Measurements from ENCODE around the gene FOCAD.

FOCAD gene

GRCh38 chr9:20684875-20685696, 1.0 kb downstream of the FOCAD start:
- DNase-seq, result peak; percentile 12

- no peak for DNase-seq
These were observed 1.7 kb downstream of the FOCAD start for GRCh38 chr9:20685769-20686168.

- DNase-seq, result no peak
These were observed 5.8 kb downstream of the FOCAD start for GRCh38 chr9:20689833-20690232.

- DNase-seq, result no peak
These were observed 8.5 kb downstream of the FOCAD start for GRCh38 chr9:20692554-20692953.

GRCh38 chr9:20693068-20693467, 9.0 kb downstream of the FOCAD start:
- no peak for DNase-seq

- no peak for DNase-seq
These were observed 10.2 kb downstream of the FOCAD start for GRCh38 chr9:20694248-20694647.

GRCh38 chr9:20697021-20697719, 13.1 kb downstream of the FOCAD start:
- DNase-seq, result no peak

GRCh38 chr9:20698782-20699181, 14.7 kb downstream of the FOCAD start:
- DNase-seq, result no peak

GRCh38 chr9:20701060-20701459, 17.0 kb downstream of the FOCAD start:
- peak; percentile 78 for DNase-seq

- DNase-seq, result no peak
These were observed 18.5 kb downstream of the FOCAD start for GRCh38 chr9:20702570-20702969.

GRCh38 chr9:20703146-20703545, 19.1 kb downstream of the FOCAD start:
- DNase-seq, result no peak

GRCh38 chr9:20707708-20708107, 23.6 kb downstream of the FOCAD start:
- no peak for DNase-seq

GRCh38 chr9:20713172-20713571, 29.1 kb downstream of the FOCAD start:
- DNase-seq, result no peak

- no peak for DNase-seq
These were observed 30.7 kb downstream of the FOCAD start for GRCh38 chr9:20714442-20715415.

- no peak for DNase-seq
These were observed 38.2 kb downstream of the FOCAD start for GRCh38 chr9:20722221-20722620.

- DNase-seq, result no peak
These were observed 41.6 kb downstream of the FOCAD start for GRCh38 chr9:20725675-20726074.

- DNase-seq, result no peak
These were observed 42.1 kb downstream of the FOCAD start for GRCh38 chr9:20726144-20726543.

- DNase-seq, result peak; percentile 69
These were observed 44.6 kb downstream of the FOCAD start for GRCh38 chr9:20728493-20729220.

GRCh38 chr9:20729523-20729922, 45.5 kb downstream of the FOCAD start:
- DNase-seq, result no peak

GRCh38 chr9:20732118-20732517, 48.1 kb downstream of the FOCAD start:
- no peak for DNase-seq

- no peak for DNase-seq
These were observed 50.2 kb downstream of the FOCAD start for GRCh38 chr9:20734275-20734674.

GRCh38 chr9:20740304-20740703, 56.2 kb downstream of the FOCAD start:
- no peak for DNase-seq

Data from NCI-H446 treated with DMSO at 0.1 percent for 48 hours (cell line).